ENCODE data around the gene PBX1. TPM values are rescaled to one million over a fixed set of nuclear protein-coding genes. Genes with fewer than 3 reads are reported as not detected.

The PBX1 gene
- total and polyA plus RNA-seq, 2 experiments from 2014 or later, result 9.7 to 38.8 TPM

GRCh38 chr1:164813776-164814175 lies 254.8 kb downstream of the PBX1 start:
- no peak overlapping the region for H3K27ac ChIP-seq
- H3K36me3 ChIP-seq (ENCODE audit: low read depth), result peaks cover 27% of the 10 kb centered on the region
- H3K4me2 ChIP-seq (ENCODE audit: unreplicated experiment), result no peak overlapping the region
- H3K9me2 ChIP-seq (ENCODE audit: insufficient read depth), result no peaks in the 10 kb centered on the region
- no peak for DNase-seq
- no peaks in the 10 kb centered on the region for H3F3A ChIP-seq (ENCODE audit: insufficient read depth)
- TF ChIP-seq EZH2 (IDR thresholded peaks at IDR 0.05; ENCODE audit: insufficient read depth, poor library complexity, severe bottlenecking) (no peak), EZH2phosphoT487 (IDR thresholded peaks at IDR 0.05; ENCODE audit: insufficient read depth, low read depth) (no peak)
- WGBS, 2 experiments (ENCODE audit: low coverage in 1 of 2, low lambda C conversion rate in 2 of 2, missing lambda C conversion rate in 2 of 2), result 96 to 98% methylated on average over 1 of the region's 1 CpG
- no peak overlapping the region for H3K4me3 ChIP-seq
- no peak overlapping the region for H3K9ac ChIP-seq
- no peaks in the 10 kb centered on the region for H3K4me1 ChIP-seq (ENCODE audit: insufficient read depth)
- H3K79me2 ChIP-seq (ENCODE audit: insufficient read depth), result no peaks in the 10 kb centered on the region
- H3K9me3 ChIP-seq (ENCODE audit: low read depth), result no peaks in the 10 kb centered on the region
- no peaks in the 10 kb centered on the region for H3K27me3 ChIP-seq (replicated peaks; ENCODE audit: insufficient read depth)
- H2AFZ ChIP-seq, result no peak overlapping the region
- in situ Hi-C loops (cut with MboI), result loop anchor here (25.0 kb wide), 1 partner anchor 1276 kb away; no protein-coding TSS in a partner anchor
- no peaks in the 10 kb centered on the region for H4K20me1 ChIP-seq (ENCODE audit: insufficient read depth)

DNA sequence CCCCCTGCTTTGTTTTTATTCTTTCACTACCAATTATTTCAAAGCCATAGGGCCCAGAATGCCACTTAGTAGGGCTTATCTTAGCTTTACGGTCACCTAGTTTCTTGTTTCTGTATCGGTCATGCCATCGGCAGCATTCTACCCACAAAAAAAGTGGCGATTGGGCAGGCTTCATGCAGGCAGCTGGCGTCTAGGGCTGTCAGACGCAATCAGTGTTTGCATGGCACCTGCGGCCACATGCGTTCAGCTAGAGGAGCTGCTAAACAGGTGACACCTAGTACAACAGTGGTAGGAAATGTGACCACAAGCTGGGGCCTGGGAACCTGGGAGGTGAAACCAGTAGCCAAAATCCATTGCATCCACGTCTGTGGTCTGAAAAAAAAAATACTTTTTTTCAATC lies 262.7 kb downstream of the PBX1 start:
- Histone ChIP-seq H3K4me1 (ENCODE audit: insufficient read depth) (no peaks in the 10 kb centered on the region), H3K79me2 (ENCODE audit: insufficient read depth) (no peaks in the 10 kb centered on the region), H3F3A (ENCODE audit: insufficient read depth) (no peaks in the 10 kb centered on the region), H3K27me3 (replicated peaks; ENCODE audit: insufficient read depth) (no peaks in the 10 kb centered on the region), H3K9me3 (ENCODE audit: low read depth) (no peaks in the 10 kb centered on the region), H3K4me3 (no peak overlapping the region), H3K36me3 (ENCODE audit: low read depth) (peaks cover 28% of the 10 kb centered on the region), H3K9me2 (ENCODE audit: insufficient read depth) (no peaks in the 10 kb centered on the region), H3K9ac (no peak overlapping the region), H4K20me1 (ENCODE audit: insufficient read depth) (no peaks in the 10 kb centered on the region), H3K4me2 (ENCODE audit: unreplicated experiment) (no peak overlapping the region), H2AFZ (no peak overlapping the region), H3K27ac (no peak overlapping the region)
- in situ Hi-C loops (cut with MboI), result loop anchor here (25.0 kb wide), 1 partner anchor 1284 kb away; no protein-coding TSS in a partner anchor
- DNase-seq, result no peak
- WGBS, 2 experiments (ENCODE audit: low coverage in 1 of 2, low lambda C conversion rate in 2 of 2, missing lambda C conversion rate in 2 of 2), result 95 to 96% methylated on average over 9 of the region's 9 CpGs
- TF ChIP-seq EZH2 (IDR thresholded peaks at IDR 0.05; ENCODE audit: insufficient read depth, poor library complexity, severe bottlenecking), result no peak
- no peak for TF ChIP-seq EZH2phosphoT487 (IDR thresholded peaks at IDR 0.05; ENCODE audit: insufficient read depth, low read depth)

- Histone ChIP-seq H3K4me1 (ENCODE audit: insufficient read depth) (no peaks in the 10 kb centered on the region), H3K9ac (no peak overlapping the region), H3K79me2 (ENCODE audit: insufficient read depth) (no peaks in the 10 kb centered on the region), H3K36me3 (ENCODE audit: low read depth) (peaks cover 31% of the 10 kb centered on the region), H4K20me1 (ENCODE audit: insufficient read depth) (no peaks in the 10 kb centered on the region), H3F3A (ENCODE audit: insufficient read depth) (no peaks in the 10 kb centered on the region), H3K4me3 (no peak overlapping the region), H2AFZ (no peak overlapping the region), H3K27me3 (replicated peaks; ENCODE audit: insufficient read depth) (no peaks in the 10 kb centered on the region), H3K9me3 (ENCODE audit: low read depth) (no peaks in the 10 kb centered on the region), H3K9me2 (ENCODE audit: insufficient read depth) (no peaks in the 10 kb centered on the region), H3K27ac (no peak overlapping the region), H3K4me2 (ENCODE audit: unreplicated experiment) (no peak overlapping the region)
- in situ Hi-C loops (cut with MboI), result loop anchor here (25.0 kb wide), 1 partner anchor 1286 kb away; no protein-coding TSS in a partner anchor
- 32 to 35% methylated on average over 5 of the region's 5 CpGs for WGBS, 2 experiments (ENCODE audit: low coverage in 1 of 2, low lambda C conversion rate in 2 of 2, missing lambda C conversion rate in 2 of 2)
- TF ChIP-seq EZH2 (IDR thresholded peaks at IDR 0.05; ENCODE audit: insufficient read depth, poor library complexity, severe bottlenecking), result no peak
- DNase-seq, result peak; percentile 3
These were observed 264.7 kb downstream of the PBX1 start for GRCh38 chr1:164823486-164824279.

- DNase-seq, result no peak
- Histone ChIP-seq H3K9me3 (ENCODE audit: low read depth) (no peaks in the 10 kb centered on the region), H3F3A (ENCODE audit: insufficient read depth) (no peaks in the 10 kb centered on the region), H2AFZ (no peak overlapping the region), H4K20me1 (ENCODE audit: insufficient read depth) (no peaks in the 10 kb centered on the region), H3K4me2 (ENCODE audit: unreplicated experiment) (no peak overlapping the region), H3K9ac (no peak overlapping the region), H3K9me2 (ENCODE audit: insufficient read depth) (no peaks in the 10 kb centered on the region), H3K27ac (no peak overlapping the region), H3K4me3 (no peak overlapping the region), H3K36me3 (ENCODE audit: low read depth) (peaks cover 31% of the 10 kb centered on the region), H3K27me3 (replicated peaks; ENCODE audit: insufficient read depth) (no peaks in the 10 kb centered on the region), H3K4me1 (ENCODE audit: insufficient read depth) (no peaks in the 10 kb centered on the region), H3K79me2 (ENCODE audit: insufficient read depth) (no peaks in the 10 kb centered on the region)
- no peak for TF ChIP-seq EZH2phosphoT487 (IDR thresholded peaks at IDR 0.05; ENCODE audit: insufficient read depth, low read depth)
- no peak for TF ChIP-seq EZH2 (IDR thresholded peaks at IDR 0.05; ENCODE audit: insufficient read depth, poor library complexity, severe bottlenecking)
- in situ Hi-C loops (cut with MboI), result loop anchor here (25.0 kb wide), 1 partner anchor 1287 kb away; no protein-coding TSS in a partner anchor
These were observed 265.6 kb downstream of the PBX1 start for GRCh38 chr1:164824542-164824941.
